H1 (cell line): Measurements from ENCODE around the gene JAKMIP2. TPM values are rescaled to one million over a fixed set of nuclear protein-coding genes. Genes with fewer than 3 reads are reported as not detected.

Experiments
- CTCF ChIA-PET: fragments of 300-600 bp; sonication (Branson Sonifier 250); formaldehyde crosslinking; loops from one replicate; lab custom pipeline; 2021; ENCODE audit not compliant: partially characterized antibody; lab: Charles Lee
- POLR2A ChIA-PET: fragments of 300-600 bp; sonication (Branson Sonifier 250); formaldehyde crosslinking; loops from one replicate; lab custom pipeline; 2021; ENCODE audit warnings: inconsistent platforms; ENCODE audit not compliant: partially characterized antibody; lab: Charles Lee
- DNase-seq, 2 experiments: peaks; one replicate each; pipeline versions ENCODE4 v3.0.0 to v3.0.0-alpha.2; 2010 to 2022; ENCODE audit warnings: low spot score in 2 of 2, low read depth in 1 of 2, mixed read lengths in 1 of 2
- FAIRE-seq: peaks from 2 replicates; lab custom pipeline; 2011; peaks lifted over from hg19 to GRCh38; lab: Jason Lieb, UNC
- H2AFZ ChIP-seq: 2 replicates; pipeline ENCODE4 v1.8.1; 2012; ENCODE audit warnings: low read length, inconsistent platforms
- H2AK5ac ChIP-seq: 2 replicates; pipeline ENCODE4 v1.6.1; 2013; ENCODE audit warnings: low read depth, low read length
- H2BK120ac ChIP-seq: replicated peaks from 2 replicates; pipeline ENCODE3; 2013; ENCODE audit warnings: low read depth, low read length, inconsistent platforms
- H2BK12ac ChIP-seq: 2 replicates; pipeline ENCODE4 v1.6.1; 2013; ENCODE audit warnings: low read depth, low read length
- H2BK15ac ChIP-seq: 2 replicates; pipeline ENCODE4 v1.6.1; 2013; ENCODE audit warnings: low read length
- H2BK20ac ChIP-seq: 2 replicates; pipeline ENCODE4 v1.6.1; 2013; ENCODE audit warnings: low read length
- H2BK5ac ChIP-seq: 2 replicates; pipeline ENCODE4 v1.6.1; 2013; ENCODE audit warnings: low read depth, low read length
- H3K14ac ChIP-seq: 2 replicates; pipeline ENCODE4 v1.6.1; 2013; ENCODE audit warnings: inconsistent platforms; ENCODE audit not compliant: insufficient read length
- H3K18ac ChIP-seq: 2 replicates; pipeline ENCODE4 v1.6.1; 2013; ENCODE audit warnings: low read length; ENCODE audit errors: extremely low read depth
- H3K23ac ChIP-seq: 2 replicates; pipeline ENCODE4 v1.6.1; 2013; ENCODE audit warnings: inconsistent platforms; ENCODE audit not compliant: insufficient read length
- H3K23me2 ChIP-seq: 2 replicates; pipeline ENCODE4 v1.6.1; 2013; ENCODE audit warnings: low read depth, low read length
- H3K27ac ChIP-seq: 2 replicates; pipeline ENCODE4 v1.6.1; 2011; ENCODE audit warnings: low read depth, low read length, inconsistent platforms
- H3K27me3 ChIP-seq, 4 experiments: replicated peaks in 1 of 4; 1 replicate in 1 of 4; 2 replicates in 3 of 4; pipeline versions ENCODE4 v1.6.1 to v1.8.1; 2011 to 2013; ENCODE audit warnings: low read length in 3 of 4, mild to moderate bottlenecking in 3 of 4, inconsistent platforms in 2 of 4, mixed read lengths in 2 of 4, moderate library complexity in 1 of 4; ENCODE audit not compliant: control insufficient read depth in 3 of 4, insufficient read depth in 3 of 4; ENCODE audit errors: extremely low read depth in 1 of 4
- H3K36me3 ChIP-seq, 4 experiments: 2 replicates each; pipeline versions ENCODE4 v1.6.1 to v1.8.1; 2011 to 2013; ENCODE audit warnings: mild to moderate bottlenecking in 4 of 4, low read length in 3 of 4, moderate library complexity in 2 of 4, control low read depth in 1 of 4, inconsistent platforms in 1 of 4; ENCODE audit not compliant: insufficient read depth in 4 of 4, control insufficient read depth in 2 of 4
- H3K4ac ChIP-seq: replicated peaks from 2 replicates; pipeline ENCODE3; 2013; ENCODE audit warnings: low read length, low read depth, mixed read lengths, inconsistent platforms; ENCODE audit not compliant: insufficient read length
- H3K4me1 ChIP-seq, 4 experiments: replicated peaks in 1 of 4; 1 replicate in 1 of 4; 2 replicates in 3 of 4; pipeline versions ENCODE4 v1.6.1 to v1.8.1; 2011 to 2013; ENCODE audit warnings: low read length in 3 of 4, inconsistent platforms in 2 of 4, mixed read lengths in 1 of 4; ENCODE audit not compliant: insufficient read depth in 4 of 4, control insufficient read depth in 3 of 4
- H3K4me2 ChIP-seq, 2 experiments: 2 replicates each; pipeline versions ENCODE4 v1.6.1 to v1.8.1; 2011 to 2013; ENCODE audit warnings: low read depth in 2 of 2, low read length in 2 of 2, control low read depth in 1 of 2, inconsistent platforms in 1 of 2, mild to moderate bottlenecking in 1 of 2; ENCODE audit not compliant: insufficient read depth in 1 of 2
- H3K4me3 ChIP-seq, 4 experiments: fragments of 200-600, 300-600 bp in 1 of 4; sonication (generic), shearing (Covaris generic), sonication (Bioruptor Twin) in 1 of 4; 2 replicates each; pipeline versions ENCODE4 v1.5.1 to v1.8.1; 2011 to 2016; ENCODE audit warnings: low read length in 4 of 4, low read depth in 3 of 4, control low read depth in 2 of 4, inconsistent platforms in 2 of 4, mild to moderate bottlenecking in 2 of 4, mixed read lengths in 1 of 4, moderate library complexity in 1 of 4; ENCODE audit not compliant: insufficient read depth in 2 of 4; ENCODE audit errors: extremely low read depth in 1 of 4
- H3K56ac ChIP-seq: replicated peaks from 2 replicates; pipeline ENCODE3; 2013; ENCODE audit warnings: low read depth, mild to moderate bottlenecking, mixed read lengths, low read length, inconsistent platforms; ENCODE audit not compliant: insufficient read length
- H3K79me1 ChIP-seq: 2 replicates; pipeline ENCODE4 v1.6.1; 2013; ENCODE audit warnings: low read depth, low read length, control low read depth
- H3K79me2 ChIP-seq, 2 experiments: 2 replicates each; pipeline versions ENCODE4 v1.6.1 to v1.8.1; 2012 to 2013; ENCODE audit warnings: low read length in 2 of 2, mild to moderate bottlenecking in 2 of 2, inconsistent platforms in 1 of 2; ENCODE audit not compliant: insufficient read depth in 2 of 2, control insufficient read depth in 1 of 2
- H3K9ac ChIP-seq, 4 experiments: replicated peaks in 1 of 4; 1 replicate in 1 of 4; 2 replicates in 3 of 4; pipeline versions ENCODE4 v1.6.1 to v1.8.1; 2011 to 2013; ENCODE audit warnings: low read depth in 3 of 4, low read length in 3 of 4, control low read depth in 2 of 4, mild to moderate bottlenecking in 2 of 4, moderate library complexity in 2 of 4, inconsistent platforms in 1 of 4; ENCODE audit errors: extremely low read depth in 1 of 4
- H3K9me3 ChIP-seq, 2 experiments: 2 replicates each; pipeline versions ENCODE4 v1.6.1 to v1.8.1; 2012 to 2013; ENCODE audit warnings: mild to moderate bottlenecking in 2 of 2, moderate library complexity in 2 of 2, control low read depth in 1 of 2, inconsistent platforms in 1 of 2, low read depth in 1 of 2, low read length in 1 of 2, mixed read lengths in 1 of 2; ENCODE audit not compliant: insufficient read depth in 2 of 2
- H4K20me1 ChIP-seq, 2 experiments: replicated peaks in 1 of 2; 2 replicates each; pipeline versions ENCODE3 to v1.8.1; 2011 to 2013; ENCODE audit warnings: inconsistent platforms in 2 of 2, low read length in 2 of 2, mild to moderate bottlenecking in 1 of 2; ENCODE audit not compliant: insufficient read depth in 2 of 2, control insufficient read depth in 1 of 2
- H4K5ac ChIP-seq: 2 replicates; pipeline ENCODE4 v1.6.1; 2013; ENCODE audit warnings: low read length, low read depth, mixed read lengths, inconsistent platforms; ENCODE audit not compliant: insufficient read length
- H4K8ac ChIP-seq: 2 replicates; pipeline ENCODE4 v1.8.0; 2013; ENCODE audit warnings: mild to moderate bottlenecking, moderate library complexity, low read length, inconsistent platforms; ENCODE audit not compliant: insufficient read depth; ENCODE audit errors: extremely low read depth
- H4K91ac ChIP-seq: replicated peaks from 2 replicates; pipeline ENCODE3; 2013; ENCODE audit warnings: low read length, mixed read lengths, inconsistent platforms; ENCODE audit not compliant: insufficient read length
- CEBPB ChIP-seq: IDR thresholded peaks from 2 replicates; pipeline ENCODE4 v1.6.1; 2012; ENCODE audit warnings: low read depth, low read length
- CHD1 ChIP-seq: IDR thresholded peaks from 2 replicates; pipeline ENCODE4 v1.6.1; 2012; ENCODE audit warnings: low read depth, low read length, improper control_type of control experiment
- EP300 ChIP-seq, 2 experiments: IDR thresholded peaks; 1 replicate in 1 of 2; 2 replicates in 1 of 2; pipeline ENCODE4 v1.6.1; 2011 to 2012; ENCODE audit warnings: low read depth in 2 of 2, low read length in 2 of 2, mild to moderate bottlenecking in 2 of 2, borderline replicate concordance in 1 of 2, inconsistent platforms in 1 of 2, moderate library complexity in 1 of 2
- HDAC2 ChIP-seq, 2 experiments: fragments of 300-600 bp in 1 of 2; sonication (generic) in 1 of 2; IDR thresholded peaks; 2 replicates each; pipeline ENCODE4 v1.6.1; 2011 to 2012; ENCODE audit warnings: low read depth in 2 of 2, low read length in 2 of 2, mild to moderate bottlenecking in 2 of 2, moderate library complexity in 2 of 2, borderline replicate concordance in 1 of 2, inconsistent platforms in 1 of 2
- JUN ChIP-seq: IDR thresholded peaks from 2 replicates; pipeline ENCODE4 v1.6.1; 2011; ENCODE audit warnings: low read depth, mild to moderate bottlenecking, improper control_type of control experiment, low read length
- MAX ChIP-seq: IDR thresholded peaks from 2 replicates; pipeline ENCODE4 v1.6.1; 2012; ENCODE audit warnings: inconsistent platforms
- POLR2AphosphoS5 ChIP-seq: IDR thresholded peaks from 2 replicates; pipeline ENCODE4 v1.6.1; 2011; ENCODE audit warnings: low read depth, low read length
- POU5F1 ChIP-seq: IDR thresholded peaks from 2 replicates; pipeline ENCODE4 v1.6.1; 2011; ENCODE audit warnings: low read depth, mild to moderate bottlenecking, low read length, moderate library complexity
- RAD21 ChIP-seq, 2 experiments: IDR thresholded peaks in 1 of 2; conservative IDR thresholded peaks in 1 of 2; 2 replicates each; pipeline ENCODE4 v1.6.1; 2011; ENCODE audit warnings: low read depth in 2 of 2, low read length in 2 of 2, improper control_type of control experiment in 1 of 2, inconsistent platforms in 1 of 2, mild to moderate bottlenecking in 1 of 2, moderate library complexity in 1 of 2
- RNF2 ChIP-seq: fragments of 200-900, 300-1000 bp; sonication (generic); IDR thresholded peaks from 2 replicates; pipeline ENCODE4 v1.7.1; 2016; ENCODE audit warnings: borderline replicate concordance, low read depth, mild to moderate bottlenecking, antibody characterized with exemption, low read length; ENCODE audit not compliant: poor library complexity, severe bottlenecking; ENCODE audit errors: missing control alignments
- WGBS, 2 experiments: shearing (Covaris generic) in 1 of 2; methylation state at CpG; one replicate each; pipeline versions ENCODE4 v1.1.6 to v1.1.7; 2013 to 2015; ENCODE audit warnings: low lambda C conversion rate in 2 of 2, mixed read lengths in 2 of 2, inconsistent platforms in 1 of 2, low coverage in 1 of 2, missing lambda C conversion rate in 1 of 2; ENCODE audit not compliant: insufficient replicate concordance in 2 of 2, insufficient coverage in 1 of 2, insufficient read length in 1 of 2; ENCODE audit errors: extremely low coverage in 1 of 2, missing lambda C conversion rate in 1 of 2; 5-methylcytosine and 5-hydroxymethylcytosine counted together
- polyA plus RNA-seq, 7 experiments: library from polyadenylated mRNA; depleted of rRNA in 3 of 7; stranded (reverse) in 5 of 7; unstranded in 2 of 7; fragments of >200 nt in 5 of 7; fragments of 200-250 nt in 2 of 7; gene quantifications; 1 replicate in 5 of 7; 2 replicates in 1 of 7; 4 replicates in 1 of 7; pipeline versions ENCODE4 v1.2.1 to v1.2.3, GENCODE V29; 2011 to 2013; ENCODE audit warnings: missing spikeins in 2 of 7, mixed read lengths in 2 of 7
- total RNA-seq: library from RNA; stranded (reverse); fragmentation: NEBNext Ultra II Directional; extraction: Animal tissue kit (Norgen Biotek cat#: 25700); gene quantifications from 2 replicates; pipeline ENCODE4 v1.2.1, GENCODE V29; 2021

JAKMIP2 gene
- total and polyA plus RNA-seq, 2 of the 8 experiments (the other 6 are each of a cell fraction or from before 2014, with no cell fraction given): 2.4 to 13.6 TPM

GRCh38 chr5:147573211-147573610, 209.3 kb downstream of the JAKMIP2 start:
- Histone ChIP-seq H3K4me3 (no peak overlapping the region), H3K18ac (0 out of 2 replicates have a peak overlapping the region, but pooled peaks have one; percentile 22), H3K4me2 (no peak overlapping the region), H4K91ac (no peak overlapping the region), H3K27me3 (no peaks in the 10 kb centered on the region), H3K23me2 (no peaks in the 10 kb centered on the region; the same call in 1 of the 2 replicates), H4K8ac (no peak overlapping the region), H2BK12ac (no peak overlapping the region), H4K20me1 (no peaks in the 10 kb centered on the region), H3K79me2 (peaks cover 0 to 91% of the 10 kb centered on the region in 2 experiments; a peak in 3 of 4 replicates), H3K27ac (no peak overlapping the region), H3K14ac (no peak overlapping the region), H3K9ac (no peak overlapping the region), H3K4me1 (peaks cover 15 to 28% (median 19%) of the 10 kb centered on the region in 4 experiments; a peak in 5 of 7 replicates), H3K36me3 (peaks cover 0 to 16% (median 3%) of the 10 kb centered on the region in 4 experiments; a peak in 2 of 8 replicates), H2BK20ac (no peak overlapping the region), H2AK5ac (no peak overlapping the region), H3K56ac (no peak overlapping the region), H3K4ac (no peak overlapping the region), H3K9me3 (no peaks in the 10 kb centered on the region), H2AFZ (no peak overlapping the region), H2BK5ac (no peak overlapping the region; the same call in 1 of the 2 replicates), H4K5ac (peak overlapping the region; percentile 36), H2BK15ac (no peak overlapping the region), H3K23ac (no peak overlapping the region), H3K79me1 (peaks cover 4% of the 10 kb centered on the region; the same call in 1 of the 2 replicates), H2BK120ac (no peak overlapping the region)
- DNase-seq (no peak), FAIRE-seq (no peak)
- ChIA-PET POLR2A (interaction anchor here (1.5 to 3.5 kb wide), 2 partner anchors 8 to 9 kb away, joined by 5 to 17 read pairs; no protein-coding TSS in a partner anchor), CTCF (interaction anchor here (0.7 to 6.8 kb wide), 11 partner anchors 9 to 176 kb away, joined by 3 to 67 read pairs (median 4); no protein-coding TSS in a partner anchor)
- WGBS, 2 experiments: 76% methylated on average over 1 of the region's 1 CpG; no CpG with 5 or more reads in 1 of the 2 experiments
- no peak for TF ChIP-seq EP300 (IDR thresholded peaks at IDR 0.05; ENCODE audit: borderline replicate concordance in 1 of 2, low read depth in 2 of 2, low read length in 2 of 2)
- no peak for TF ChIP-seq CEBPB
- TF ChIP-seq HDAC2 (IDR thresholded peaks at IDR 0.05; ENCODE audit: borderline replicate concordance in 1 of 2, low read depth in 2 of 2, low read length in 2 of 2): no peak
- no peak for TF ChIP-seq RAD21 (IDR thresholded peaks at IDR 0.05 in 1 of 2, conservative IDR thresholded peaks at IDR 0.05 in 1 of 2; ENCODE audit: low read depth in 2 of 2, low read length in 2 of 2)
- TF ChIP-seq CHD1: no peak
- no peak for TF ChIP-seq RNF2
- no peak for TF ChIP-seq MAX
- TF ChIP-seq POU5F1: no peak
- TF ChIP-seq POLR2AphosphoS5: no peak
- no peak for TF ChIP-seq JUN
